GM21717 (cell line): Measurements from ENCODE around the gene PLPPR1.

Experiments
- ATAC-seq: cut with Tn5 transposase; IDR thresholded peaks from one replicate; pipeline ENCODE4 v1.9.1; 2021; ENCODE audit warnings: mild to moderate bottlenecking, moderate library complexity; ENCODE audit not compliant: unreplicated experiment

PLPPR1 gene

GRCh38 chr9:101336091-101336490 lies 307.6 kb downstream of the PLPPR1 start:
- no peak for ATAC-seq

- no peak for ATAC-seq
Measured at GRCh38 chr9:101337237-101337636, 308.7 kb downstream of the PLPPR1 start.

GRCh38 chr9:101341958-101342357 lies 313.4 kb downstream of the PLPPR1 start:
- no peak for ATAC-seq

- ATAC-seq = no peak
Measured at GRCh38 chr9:101342595-101342994, 314.1 kb downstream of the PLPPR1 start.

GRCh38 chr9:101350285-101350684 lies 321.8 kb downstream of the PLPPR1 start:
- ATAC-seq = no peak

GRCh38 chr9:101352892-101353463 lies 324.5 kb downstream of the PLPPR1 start:
- ATAC-seq = no peak

- no peak for ATAC-seq
Measured at GRCh38 chr9:101353683-101354082, 325.2 kb downstream of the PLPPR1 start.

- no peak for ATAC-seq
Measured at GRCh38 chr9:101354143-101354764, 325.7 kb downstream of the PLPPR1 start.

GRCh38 chr9:101354765-101355708 lies 326.5 kb downstream of the PLPPR1 start:
- no peak for ATAC-seq

GRCh38 chr9:101356619-101357018 lies 328.1 kb downstream of the PLPPR1 start:
- no peak for ATAC-seq

GRCh38 chr9:101359679-101360078 lies 331.2 kb downstream of the PLPPR1 start:
- ATAC-seq = no peak

GRCh38 chr9:101360647-101361046 lies 332.1 kb downstream of the PLPPR1 start:
- no peak for ATAC-seq

GRCh38 chr9:101362450-101362849 lies 333.9 kb downstream of the PLPPR1 start:
- no peak for ATAC-seq

GRCh38 chr9:101365181-101365580 lies 336.7 kb downstream of the PLPPR1 start:
- no peak for ATAC-seq

GRCh38 chr9:101366038-101366756 lies 337.7 kb downstream of the PLPPR1 start:
- ATAC-seq = no peak

- no peak for ATAC-seq
Measured at GRCh38 chr9:101367323-101367722, 338.8 kb downstream of the PLPPR1 start.

- no peak for ATAC-seq
Measured at GRCh38 chr9:101369286-101369685, 340.8 kb downstream of the PLPPR1 start.

- no peak for ATAC-seq
Measured at GRCh38 chr9:101369884-101370531, 341.5 kb downstream of the PLPPR1 start.

GRCh38 chr9:101371813-101372212 lies 343.3 kb downstream of the PLPPR1 start:
- no peak for ATAC-seq

GRCh38 chr9:101372327-101373118 lies 344.0 kb downstream of the PLPPR1 start:
- ATAC-seq = no peak
